GM12892 (cell line): ENCODE results near the gene CD274.

Source experiments
- POLR2A ChIP-seq: IDR thresholded peaks from 2 replicates; pipeline ENCODE4 v1.6.1; 2011; ENCODE audit warnings: low read depth, low read length, control low read depth
- POLR2AphosphoS5 ChIP-seq: IDR thresholded peaks from 2 replicates; pipeline ENCODE4 v1.6.1; 2011; ENCODE audit warnings: low read depth, low read length, control low read depth

GRCh38 chr9:5448461-5449435 lies 1.6 kb upstream of the CD274 start:
- TF ChIP-seq POLR2A = no peak
- no peak for TF ChIP-seq POLR2AphosphoS5
